CD4-positive, alpha-beta T cell treated with Interferon gamma for 1 hour (primary cell): ENCODE measurements around the gene KIF26B.
"Not testable (repeated sequence)": the region's sequence is repeated elsewhere in the genome, so short reads cannot be mapped to it uniquely, and the experiment has no call there.

Source experiments
- DNase-seq: peaks from one replicate; pipeline ENCODE4 v3.0.0-alpha.2; 2020

Gene KIF26B

GRCh38 chr1:245690156-245690690 lies 535.4 kb downstream of the KIF26B start:
- DNase-seq: no peak

- DNase-seq: no peak
Measured at GRCh38 chr1:245690946-245691541, 536.3 kb downstream of the KIF26B start.

GRCh38 chr1:245691897-245692296 lies 537.1 kb downstream of the KIF26B start:
- DNase-seq: no peak

GRCh38 chr1:245692318-245692717 lies 537.5 kb downstream of the KIF26B start:
- no peak for DNase-seq

GRCh38 chr1:245693116-245693793 lies 538.5 kb downstream of the KIF26B start:
- DNase-seq: no peak

GRCh38 chr1:245693941-245694752 lies 539.4 kb downstream of the KIF26B start:
- DNase-seq: no peak

- DNase-seq: no peak
Measured at GRCh38 chr1:245694753-245695195, 540.0 kb downstream of the KIF26B start.

GRCh38 chr1:245695211-245695610 lies 540.4 kb downstream of the KIF26B start:
- DNase-seq: no peak

GRCh38 chr1:245695701-245696100 lies 540.9 kb downstream of the KIF26B start:
- not testable (repeated sequence) for DNase-seq

- no peak for DNase-seq
Measured at GRCh38 chr1:245698116-245698515, 543.3 kb downstream of the KIF26B start.

- DNase-seq: peak; percentile 41
Measured at GRCh38 chr1:245698860-245699259, 544.1 kb downstream of the KIF26B start.

GRCh38 chr1:245700631-245701030 lies 545.8 kb downstream of the KIF26B start:
- no peak for DNase-seq

GRCh38 chr1:245701631-245702030 lies 546.8 kb downstream of the KIF26B start:
- DNase-seq: no peak

GRCh38 chr1:245702346-245702745 lies 547.6 kb downstream of the KIF26B start:
- no peak for DNase-seq

GRCh38 chr1:245704341-245704740 lies 549.6 kb downstream of the KIF26B start:
- DNase-seq: no peak

GRCh38 chr1:245704765-245705164 lies 550.0 kb downstream of the KIF26B start:
- no peak for DNase-seq

- no peak for DNase-seq
Measured at GRCh38 chr1:245707941-245708340, 553.2 kb downstream of the KIF26B start.

- no peak for DNase-seq
Measured at GRCh38 chr1:245710961-245711903, 556.4 kb downstream of the KIF26B start.

- not testable (repeated sequence) for DNase-seq
Measured at GRCh38 chr1:245714027-245714426, 559.2 kb downstream of the KIF26B start.

- DNase-seq: no peak
Measured at GRCh38 chr1:245715291-245715701, 560.5 kb downstream of the KIF26B start.

GRCh38 chr1:245715970-245716369 lies 561.2 kb downstream of the KIF26B start:
- no peak for DNase-seq

GRCh38 chr1:245716561-245716960 lies 561.8 kb downstream of the KIF26B start:
- no peak for DNase-seq
